ENCODE measurements around the gene CNMD. TPM values are rescaled to one million over a fixed set of nuclear protein-coding genes. Genes with fewer than 3 reads are reported as not detected.

CNMD gene
- total and polyA plus RNA-seq, 2 of the 8 experiments (the other 6 are each of a cell fraction or from before 2014, with no cell fraction given) = 87.4 to 113 TPM

GRCh38 chr13:52713894-52714293 is 25.7 kb downstream of the CNMD start:
- no peak overlapping the region for H3K4me2 ChIP-seq (ENCODE audit: insufficient read depth in 1 of 2, low read depth in 2 of 2, low read length in 2 of 2)
- H3K27me3 ChIP-seq (replicated peaks in 1 of 4; ENCODE audit: control insufficient read depth in 3 of 4, extremely low read depth in 1 of 4, insufficient read depth in 3 of 4, low read length in 3 of 4) = no peaks in the 10 kb centered on the region
- no peaks in the 10 kb centered on the region for H3K23me2 ChIP-seq (ENCODE audit: low read depth, low read length)
- no peak overlapping the region for H2AK5ac ChIP-seq (ENCODE audit: low read depth, low read length)
- H4K8ac ChIP-seq (ENCODE audit: extremely low read depth, insufficient read depth, low read length) = no peak overlapping the region
- no peak overlapping the region for H2BK12ac ChIP-seq (ENCODE audit: low read depth, low read length)
- H3K27ac ChIP-seq (ENCODE audit: low read depth, low read length) = no peak overlapping the region
- no peaks in the 10 kb centered on the region for H4K20me1 ChIP-seq (replicated peaks in 1 of 2; ENCODE audit: control insufficient read depth in 1 of 2, insufficient read depth in 2 of 2, low read length in 2 of 2)
- H4K5ac ChIP-seq (ENCODE audit: insufficient read length, low read depth, low read length) = no peak overlapping the region
- DNase-seq (ENCODE audit: low read depth in 1 of 2, low spot score in 2 of 2) = no peak
- H3K9ac ChIP-seq (replicated peaks in 1 of 4; ENCODE audit: extremely low read depth in 1 of 4, low read depth in 3 of 4, low read length in 3 of 4) = no peak overlapping the region
- H3K9me3 ChIP-seq (ENCODE audit: insufficient read depth in 2 of 2, low read depth in 1 of 2, low read length in 1 of 2) = no peaks in the 10 kb centered on the region; a peak in 1 of 4 replicates
- H3K79me2 ChIP-seq (ENCODE audit: control insufficient read depth in 1 of 2, insufficient read depth in 2 of 2, low read length in 2 of 2) = no peaks in the 10 kb centered on the region
- no peaks in the 10 kb centered on the region for H3K79me1 ChIP-seq (ENCODE audit: low read depth, low read length)
- ChIA-PET POLR2A (ENCODE audit: partially characterized antibody) (interaction anchor here (1.4 to 2.9 kb wide), 2 partner anchors 12 to 25 kb away, joined by 4 to 11 read pairs; partner anchors contain the start of gene CNMD), CTCF (ENCODE audit: partially characterized antibody) (interaction anchor here (1.4 to 4.3 kb wide), 4 partner anchors 9 to 95 kb away, joined by 4 to 25 read pairs (median 13); no protein-coding TSS in a partner anchor)
- 86% methylated on average over 3 of the region's 3 CpGs; no CpG with 5 or more reads in 1 of the 2 experiments for WGBS, 2 experiments (ENCODE audit: extremely low coverage in 1 of 2, insufficient coverage in 1 of 2, insufficient read length in 1 of 2, insufficient replicate concordance in 2 of 2, low coverage in 1 of 2, low lambda C conversion rate in 2 of 2, missing lambda C conversion rate in 1 of 2)
- H2BK15ac ChIP-seq (ENCODE audit: low read length) = no peak overlapping the region
- no peak overlapping the region for H2BK20ac ChIP-seq (ENCODE audit: low read length)
- no peak overlapping the region for H2AFZ ChIP-seq (ENCODE audit: low read length)
- H2BK5ac ChIP-seq (ENCODE audit: low read depth, low read length) = no peak overlapping the region
- no peak for TF ChIP-seq TBP (IDR thresholded peaks at IDR 0.05; ENCODE audit: low read depth, low read length)
- no peak for TF ChIP-seq POLR2AphosphoS5 (IDR thresholded peaks at IDR 0.05; ENCODE audit: low read depth, low read length)
- TF ChIP-seq SP4 (IDR thresholded peaks at IDR 0.05; ENCODE audit: low read length) = no peak
- no peak for TF ChIP-seq SUZ12 (IDR thresholded peaks at IDR 0.05; ENCODE audit: low read length)
- TF ChIP-seq BACH1 (IDR thresholded peaks at IDR 0.05; ENCODE audit: low read length) = no peak
- H2BK120ac ChIP-seq (replicated peaks; ENCODE audit: low read depth, low read length) = no peak overlapping the region
- no peak for FAIRE-seq
- H3K23ac ChIP-seq (ENCODE audit: insufficient read length) = no peak overlapping the region
- no peak overlapping the region for H3K4me3 ChIP-seq (ENCODE audit: extremely low read depth in 1 of 4, insufficient read depth in 2 of 4, low read depth in 3 of 4, low read length in 4 of 4)
- no peak overlapping the region for H3K14ac ChIP-seq (ENCODE audit: insufficient read length)
- peaks cover 0 to 36% (median 4%) of the 10 kb centered on the region in 4 experiments; a peak in 6 of 8 replicates for H3K36me3 ChIP-seq (ENCODE audit: control insufficient read depth in 2 of 4, insufficient read depth in 4 of 4, low read length in 3 of 4)
- H3K56ac ChIP-seq (replicated peaks; ENCODE audit: insufficient read length, low read depth, low read length) = no peak overlapping the region
- no peak overlapping the region for H3K4ac ChIP-seq (replicated peaks; ENCODE audit: insufficient read length, low read depth, low read length)
- H4K91ac ChIP-seq (replicated peaks; ENCODE audit: insufficient read length, low read length) = no peak overlapping the region
- H3K18ac ChIP-seq (ENCODE audit: extremely low read depth, low read length) = peak overlapping the region; percentile 28; the same call in 1 of the 2 replicates
- H3K4me1 ChIP-seq (replicated peaks in 1 of 4; ENCODE audit: control insufficient read depth in 3 of 4, insufficient read depth in 4 of 4, low read length in 3 of 4) = peaks cover 0 to 4% (median 3%) of the 10 kb centered on the region in 4 experiments; a peak in 3 of 7 replicates

Data from H1 (cell line).